Activated CD8-positive, alpha-beta memory T cell treated with anti-CD3 and anti-CD28 coated beads for 1 hour (primary cell): ENCODE measurements around the gene OR56A1.

Source experiments
- DNase-seq, 2 donors: peaks; one replicate each; pipeline ENCODE4 v3.0.0-alpha.2; 2020; ENCODE audit warnings: low read depth in 1 of 2; ENCODE audit errors: extremely low read depth in 1 of 2

Gene OR56A1

DNA sequence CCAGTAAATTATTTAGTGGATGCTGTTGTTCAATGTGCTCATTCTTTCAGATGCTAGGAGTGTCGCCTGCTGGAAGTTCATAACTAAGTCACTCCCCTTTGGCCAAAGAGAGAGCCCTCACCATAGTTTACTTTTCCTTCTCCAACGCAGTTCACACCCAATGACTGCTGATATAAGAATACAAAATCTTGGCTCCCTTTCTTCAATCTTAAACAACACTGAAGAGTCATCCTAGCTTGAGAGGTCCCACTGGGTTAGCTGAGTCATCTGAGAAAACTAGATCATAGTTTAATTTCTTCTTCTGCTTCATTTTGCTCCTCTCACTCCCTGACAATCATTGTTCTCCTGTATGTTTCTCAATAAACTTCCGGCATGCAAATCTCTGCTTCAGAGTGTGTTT is 38.4 kb downstream of the OR56A1 start:
- DNase-seq: no peak

DNA sequence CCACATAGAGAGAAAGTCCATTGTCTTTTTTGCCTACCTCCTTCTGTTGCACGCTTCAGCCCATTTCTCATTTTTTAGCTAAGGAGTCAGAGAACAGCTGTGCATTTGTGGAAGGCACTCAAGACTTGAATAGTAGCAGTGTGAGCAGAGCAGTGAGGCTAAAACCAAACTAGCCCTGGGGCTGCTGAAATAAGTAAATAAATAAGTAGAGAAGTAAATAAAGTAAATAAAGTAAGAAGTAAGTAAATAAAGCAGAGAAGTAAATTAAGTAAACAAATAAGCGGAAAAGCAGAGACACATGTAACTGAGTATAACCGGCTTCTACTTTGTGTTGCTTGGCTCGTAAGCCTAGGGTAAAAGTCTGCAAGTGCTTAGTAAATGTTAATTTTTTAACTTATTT is 41.4 kb downstream of the OR56A1 start:
- DNase-seq: no peak

DNA sequence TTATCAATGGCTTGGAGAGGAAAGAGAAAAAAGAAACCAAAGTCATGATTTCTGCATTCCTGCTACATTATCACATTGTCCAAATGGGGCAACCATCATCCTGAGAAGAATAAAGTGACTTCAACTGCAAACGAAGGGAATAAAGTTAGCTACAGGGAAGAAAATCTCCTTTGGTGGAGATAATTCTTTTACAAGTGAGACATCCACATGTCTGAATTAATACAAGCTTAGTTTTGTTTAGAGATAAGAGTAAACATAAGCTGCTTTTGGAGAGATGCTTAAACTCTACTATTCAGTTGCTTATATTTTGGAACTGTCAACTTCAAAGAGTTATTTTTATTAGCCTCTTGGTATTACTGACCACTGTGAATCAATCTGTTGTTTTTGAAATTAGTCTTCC is 43.7 kb downstream of the OR56A1 start, which contains the start of gene OR52L1:
Gene OR52L1, minus strand, starts transcription at position 101 of the 400 bp plus-strand sequence. Its CDS starts 55 bp downstream, at position 46.
- DNase-seq: no peak

DNA sequence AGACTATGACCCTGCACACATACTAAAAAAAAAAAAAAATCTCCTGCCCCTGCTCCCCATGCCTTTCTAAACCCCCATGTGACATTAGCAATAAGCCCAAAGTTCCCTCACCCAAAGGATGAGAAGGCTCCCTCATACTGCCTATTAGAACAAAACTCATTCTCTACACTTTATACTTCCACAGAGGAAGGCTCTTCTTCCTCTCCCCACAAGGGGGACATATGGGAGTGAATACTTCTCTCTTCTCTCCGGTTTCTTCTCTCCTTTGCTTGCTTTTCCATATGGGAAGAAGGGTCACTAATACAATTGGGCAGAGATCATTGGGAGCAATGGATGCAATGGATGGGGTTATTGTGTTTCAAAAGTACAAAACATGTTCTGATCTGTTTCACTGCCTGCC is 47.1 kb downstream of the OR56A1 start:
- DNase-seq: no peak

DNA sequence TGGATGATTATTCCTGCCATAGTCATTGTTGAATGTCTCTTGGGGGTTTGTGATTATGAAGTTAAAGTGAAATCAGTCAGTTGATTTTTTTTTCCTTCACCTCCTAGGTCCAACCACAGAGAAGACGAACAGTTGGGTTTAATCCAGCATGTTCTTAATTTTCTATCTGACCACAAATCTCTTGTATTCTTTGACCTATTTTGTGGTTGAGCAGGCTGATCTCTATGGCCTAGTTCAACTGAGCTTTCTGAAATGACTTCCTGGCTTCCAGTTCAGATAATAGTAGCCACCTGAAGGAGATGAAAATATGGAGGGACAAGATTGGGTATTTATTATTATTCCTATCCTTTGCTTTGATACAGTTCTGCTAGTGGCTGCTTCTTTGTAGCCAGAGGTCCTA is 57.0 kb downstream of the OR56A1 start:
- no peak for DNase-seq
